Hepatocyte (in vitro differentiated cells): Measurements from ENCODE around the gene TBKBP1.

Experiments
- CTCF ChIP-seq: fragments of 200-600 bp; sonication (generic); IDR thresholded peaks from 2 replicates; pipeline ENCODE4 v1.5.1; 2016; ENCODE audit warnings: antibody characterized with exemption, mild to moderate bottlenecking; ENCODE audit not compliant: poor library complexity
- EZH2 ChIP-seq: fragments of 200-600 bp; sonication (generic); IDR thresholded peaks from 2 replicates; pipeline ENCODE4 v1.6.1; 2016; ENCODE audit warnings: antibody characterized with exemption, mild to moderate bottlenecking, borderline replicate concordance
- EZH2phosphoT487 ChIP-seq: fragments of 200-600 bp; sonication (generic); IDR thresholded peaks from one replicate; pipeline ENCODE4 v1.6.1; 2018; ENCODE audit warnings: antibody characterized with exemption, mild to moderate bottlenecking, low read depth, moderate library complexity; ENCODE audit not compliant: unreplicated experiment, severe bottlenecking

- no peak for TF ChIP-seq CTCF
- TF ChIP-seq EZH2 = no peak
- no peak for TF ChIP-seq EZH2phosphoT487
Observed at GRCh38 chr17:47702391-47702995, 8.5 kb downstream of the TBKBP1 start.
